Fibroblast of villous mesenchyme (primary cell): ENCODE data around the gene ARL13B. TPM values are rescaled to one million over a fixed set of nuclear protein-coding genes. Genes with fewer than 3 reads are reported as not detected.

Experiments
- DNase-seq: peaks from one replicate; pipeline ENCODE4 v3.0.0-alpha.2; 2010; ENCODE audit warnings: low read depth
- H3K4me3 ChIP-seq: 2 replicates; pipeline ENCODE4 v1.5.1; 2011; ENCODE audit warnings: low read depth, mild to moderate bottlenecking, low read length
- small RNA-seq: library from RNA; depleted of rRNA; stranded (forward); fragments of <200 nt; gene quantifications from one replicate; pipeline ENCODE3, GENCODE V24; 2012
- total RNA-seq: library from RNA; depleted of rRNA; stranded (reverse); fragments of >200 nt; gene quantifications from 2 replicates; pipeline ENCODE4 v1.2.3, GENCODE V29; 2012
- TF ChIP-seq, protein P1 (sequence below): IDR thresholded peaks from 2 replicates; pipeline ENCODE4 v1.5.1; 2012; ENCODE audit warnings: low read depth, mild to moderate bottlenecking, low read length; ENCODE audit not compliant: insufficient read depth

ARL13B gene
- total RNA-seq, 1 donor: 14.7 TPM

DNA sequence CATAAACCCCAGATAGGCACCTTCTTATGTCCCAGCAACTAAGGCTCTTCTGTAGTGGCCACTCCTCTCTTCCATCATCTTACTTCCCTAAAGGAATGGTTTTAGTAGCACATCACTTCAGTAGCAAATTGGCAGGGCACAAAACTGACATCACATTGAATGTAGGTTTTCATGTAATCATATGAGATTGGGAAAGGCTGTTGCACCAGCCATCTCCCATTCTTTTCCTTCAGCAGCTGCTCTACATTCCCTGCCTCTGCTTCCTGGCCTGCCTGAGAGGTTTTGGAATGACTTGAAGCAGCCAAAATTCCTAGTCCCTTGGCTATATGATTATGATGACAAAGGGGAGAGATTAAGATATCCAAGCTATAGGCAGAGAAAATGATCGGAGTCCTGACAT lies 119.4 kb downstream of the ARL13B start:
- TF ChIP-seq, protein P1, sequence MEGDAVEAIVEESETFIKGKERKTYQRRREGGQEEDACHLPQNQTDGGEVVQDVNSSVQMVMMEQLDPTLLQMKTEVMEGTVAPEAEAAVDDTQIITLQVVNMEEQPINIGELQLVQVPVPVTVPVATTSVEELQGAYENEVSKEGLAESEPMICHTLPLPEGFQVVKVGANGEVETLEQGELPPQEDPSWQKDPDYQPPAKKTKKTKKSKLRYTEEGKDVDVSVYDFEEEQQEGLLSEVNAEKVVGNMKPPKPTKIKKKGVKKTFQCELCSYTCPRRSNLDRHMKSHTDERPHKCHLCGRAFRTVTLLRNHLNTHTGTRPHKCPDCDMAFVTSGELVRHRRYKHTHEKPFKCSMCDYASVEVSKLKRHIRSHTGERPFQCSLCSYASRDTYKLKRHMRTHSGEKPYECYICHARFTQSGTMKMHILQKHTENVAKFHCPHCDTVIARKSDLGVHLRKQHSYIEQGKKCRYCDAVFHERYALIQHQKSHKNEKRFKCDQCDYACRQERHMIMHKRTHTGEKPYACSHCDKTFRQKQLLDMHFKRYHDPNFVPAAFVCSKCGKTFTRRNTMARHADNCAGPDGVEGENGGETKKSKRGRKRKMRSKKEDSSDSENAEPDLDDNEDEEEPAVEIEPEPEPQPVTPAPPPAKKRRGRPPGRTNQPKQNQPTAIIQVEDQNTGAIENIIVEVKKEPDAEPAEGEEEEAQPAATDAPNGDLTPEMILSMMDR: no peak
- DNase-seq: no peak

DNA sequence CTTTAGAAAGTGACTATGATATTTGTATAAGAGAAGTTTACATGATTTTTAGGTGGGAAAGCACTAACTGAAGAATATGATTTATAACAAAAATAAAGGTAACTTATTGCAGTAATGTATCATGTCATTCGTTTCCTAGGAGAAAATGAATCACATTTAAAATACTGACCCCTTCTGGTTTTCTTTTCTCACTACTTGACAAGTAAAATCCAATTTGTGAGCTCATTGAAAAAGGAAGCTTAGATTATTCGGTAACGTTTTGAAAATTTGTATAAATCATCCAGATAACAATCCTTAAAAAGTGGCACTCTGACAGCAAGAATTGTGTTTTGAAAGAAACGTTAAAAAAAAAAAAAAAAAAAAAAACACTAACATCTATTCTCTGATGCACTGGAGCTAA lies 121.9 kb downstream of the ARL13B start:
- TF ChIP-seq, protein P1: peak; percentile 21
- peak; percentile 16 for DNase-seq

More for the DNA sequence above, 119.4 kb downstream of the ARL13B start:
- H3K4me3 ChIP-seq: no peak overlapping the region

More for the DNA sequence above, 121.9 kb downstream of the ARL13B start:
- H3K4me3 ChIP-seq: no peak overlapping the region

Small RNAs within 50 kb of the gene (small RNA-seq; reads per million reads assigned to genes)
- gene RF00019: not detected
- not detected for gene RNU6-511P

Other genes starting within 250 kb of the ARL13B start
- 12.1 and 14.2 TPM in 2 replicates for gene PROS1, start 6.3 kb upstream of the ARL13B start, total RNA-seq
- gene STX19, start 48.4 kb downstream of the ARL13B start, total RNA-seq: not detected in 2 replicates
- gene DHFR2, start 82.8 kb downstream of the ARL13B start, total RNA-seq: 3.2 and 4.7 TPM in 2 replicates
- 13.4 and 15.5 TPM in 2 replicates for gene NSUN3, start 82.9 kb downstream of the ARL13B start, total RNA-seq